ENCODE measurements around the gene TMEFF2.

The TMEFF2 gene

GRCh38 chr2:191935247-191935646 lies 259.5 kb downstream of the TMEFF2 start:
- H4K91ac ChIP-seq (ENCODE audit: low read depth, low read length, poor library complexity) = no peak overlapping the region
- H3K36me3 ChIP-seq (replicated peaks in 1 of 2; ENCODE audit: control insufficient read depth in 2 of 2, insufficient read depth in 2 of 2, low read length in 2 of 2) = no peaks in the 10 kb centered on the region
- H2AFZ ChIP-seq (ENCODE audit: low read length) = peak overlapping the region; percentile 8
- H3K79me1 ChIP-seq (ENCODE audit: low read depth, low read length) = no peaks in the 10 kb centered on the region
- H2BK5ac ChIP-seq (ENCODE audit: low read length) = no peak overlapping the region
- DNase-seq (ENCODE audit: low spot score) = no peak
- no peak overlapping the region for H2BK12ac ChIP-seq (ENCODE audit: low read length)
- H3K9ac ChIP-seq (ENCODE audit: low read depth, low read length, poor library complexity) = no peak overlapping the region
- WGBS, 2 donors (ENCODE audit: extremely low coverage in 2 of 2, insufficient read length in 2 of 2, insufficient replicate concordance in 1 of 2) = no CpG with 5 or more reads among the region's 3 CpGs
- H2AK5ac ChIP-seq (ENCODE audit: low read depth, low read length) = no peak overlapping the region
- H3K27me3 ChIP-seq (ENCODE audit: control insufficient read depth in 3 of 3, insufficient read depth in 3 of 3, low read depth in 1 of 3, low read length in 3 of 3) = no peaks in the 10 kb centered on the region
- no peak overlapping the region for H3K23ac ChIP-seq (ENCODE audit: low read depth, low read length, poor library complexity)
- no peak overlapping the region for H2BK15ac ChIP-seq (ENCODE audit: low read length)
- H3K4me2 ChIP-seq (ENCODE audit: insufficient read depth, low read length, poor library complexity, severe bottlenecking) = no peak overlapping the region
- H4K8ac ChIP-seq (ENCODE audit: low read depth, low read length) = no peak overlapping the region
- no peak overlapping the region for H2BK120ac ChIP-seq (ENCODE audit: low read depth, low read length)
- no peak overlapping the region for H3K4me3 ChIP-seq (ENCODE audit: low read length in 2 of 2)
- peaks cover 0 to 8% of the 10 kb centered on the region in 2 donors for H3K4me1 ChIP-seq (ENCODE audit: control insufficient read depth in 2 of 2, insufficient read depth in 1 of 2, low read depth in 1 of 2, low read length in 2 of 2)
- H3K27ac ChIP-seq (replicated peaks; ENCODE audit: low read length) = no peak overlapping the region
- no peak overlapping the region for H3K18ac ChIP-seq (ENCODE audit: low read length)
- no peak overlapping the region for H3K14ac ChIP-seq (ENCODE audit: low read length)
- no peak overlapping the region for H3K4ac ChIP-seq (ENCODE audit: low read length)
- no peaks in the 10 kb centered on the region for H3K9me3 ChIP-seq (replicated peaks in 1 of 2; ENCODE audit: control insufficient read depth in 2 of 2, insufficient read depth in 1 of 2, low read depth in 1 of 2, low read length in 2 of 2)

- no peak overlapping the region for H3K4me3 ChIP-seq (ENCODE audit: low read length in 2 of 2)
- no peak overlapping the region for H2AFZ ChIP-seq (ENCODE audit: low read length)
- no peaks in the 10 kb centered on the region for H3K36me3 ChIP-seq (replicated peaks in 1 of 2; ENCODE audit: control insufficient read depth in 2 of 2, insufficient read depth in 2 of 2, low read length in 2 of 2)
- no peaks in the 10 kb centered on the region for H3K27me3 ChIP-seq (ENCODE audit: control insufficient read depth in 3 of 3, insufficient read depth in 3 of 3, low read depth in 1 of 3, low read length in 3 of 3)
- H3K4ac ChIP-seq (ENCODE audit: low read length) = no peak overlapping the region
- no peak overlapping the region for H3K27ac ChIP-seq (replicated peaks; ENCODE audit: low read length)
- H2BK15ac ChIP-seq (ENCODE audit: low read length) = no peak overlapping the region
- no peak overlapping the region for H4K91ac ChIP-seq (ENCODE audit: low read depth, low read length, poor library complexity)
- no peak overlapping the region for H2BK120ac ChIP-seq (ENCODE audit: low read depth, low read length)
- no peak overlapping the region for H3K18ac ChIP-seq (ENCODE audit: low read length)
- no peak overlapping the region for H2AK5ac ChIP-seq (ENCODE audit: low read depth, low read length)
- no peak overlapping the region for H3K9ac ChIP-seq (ENCODE audit: low read depth, low read length, poor library complexity)
- no CpG with 5 or more reads among the region's 2 CpGs for WGBS, 2 donors (ENCODE audit: extremely low coverage in 2 of 2, insufficient read length in 2 of 2, insufficient replicate concordance in 1 of 2)
- DNase-seq (ENCODE audit: low spot score) = no peak
- H3K14ac ChIP-seq (ENCODE audit: low read length) = no peak overlapping the region
- no peaks in the 10 kb centered on the region for H3K9me3 ChIP-seq (replicated peaks in 1 of 2; ENCODE audit: control insufficient read depth in 2 of 2, insufficient read depth in 1 of 2, low read depth in 1 of 2, low read length in 2 of 2)
- no peak overlapping the region for H3K23ac ChIP-seq (ENCODE audit: low read depth, low read length, poor library complexity)
- H3K4me1 ChIP-seq (ENCODE audit: control insufficient read depth in 2 of 2, insufficient read depth in 1 of 2, low read depth in 1 of 2, low read length in 2 of 2) = peaks cover 0 to 8% of the 10 kb centered on the region in 2 donors
- no peak overlapping the region for H4K8ac ChIP-seq (ENCODE audit: low read depth, low read length)
- no peak overlapping the region for H3K4me2 ChIP-seq (ENCODE audit: insufficient read depth, low read length, poor library complexity, severe bottlenecking)
- no peak overlapping the region for H2BK5ac ChIP-seq (ENCODE audit: low read length)
- H3K79me1 ChIP-seq (ENCODE audit: low read depth, low read length) = no peaks in the 10 kb centered on the region
- no peak overlapping the region for H2BK12ac ChIP-seq (ENCODE audit: low read length)
Observed at GRCh38 chr2:191933307-191934105, 261.2 kb downstream of the TMEFF2 start.

- no peaks in the 10 kb centered on the region for H3K79me1 ChIP-seq (ENCODE audit: low read depth, low read length)
- no peak overlapping the region for H4K8ac ChIP-seq (ENCODE audit: low read depth, low read length)
- no CpG with 5 or more reads among the region's 1 CpG for WGBS, 2 donors (ENCODE audit: extremely low coverage in 2 of 2, insufficient read length in 2 of 2, insufficient replicate concordance in 1 of 2)
- no peak overlapping the region for H2BK12ac ChIP-seq (ENCODE audit: low read length)
- H3K9ac ChIP-seq (ENCODE audit: low read depth, low read length, poor library complexity) = no peak overlapping the region
- no peak overlapping the region for H3K4ac ChIP-seq (ENCODE audit: low read length)
- H3K27me3 ChIP-seq (ENCODE audit: control insufficient read depth in 3 of 3, insufficient read depth in 3 of 3, low read depth in 1 of 3, low read length in 3 of 3) = no peaks in the 10 kb centered on the region
- no peak overlapping the region for H3K18ac ChIP-seq (ENCODE audit: low read length)
- no peak overlapping the region for H3K23ac ChIP-seq (ENCODE audit: low read depth, low read length, poor library complexity)
- no peak overlapping the region for H3K4me3 ChIP-seq (ENCODE audit: low read length in 2 of 2)
- H3K4me1 ChIP-seq (ENCODE audit: control insufficient read depth in 2 of 2, insufficient read depth in 1 of 2, low read depth in 1 of 2, low read length in 2 of 2) = peaks cover 9 to 15% of the 10 kb centered on the region in 2 donors
- H2AFZ ChIP-seq (ENCODE audit: low read length) = no peak overlapping the region
- H2BK5ac ChIP-seq (ENCODE audit: low read length) = no peak overlapping the region
- no peak overlapping the region for H2BK15ac ChIP-seq (ENCODE audit: low read length)
- H4K91ac ChIP-seq (ENCODE audit: low read depth, low read length, poor library complexity) = no peak overlapping the region
- H3K27ac ChIP-seq (replicated peaks; ENCODE audit: low read length) = no peak overlapping the region
- DNase-seq (ENCODE audit: low spot score) = no peak
- no peak overlapping the region for H3K14ac ChIP-seq (ENCODE audit: low read length)
- H3K9me3 ChIP-seq (replicated peaks in 1 of 2; ENCODE audit: control insufficient read depth in 2 of 2, insufficient read depth in 1 of 2, low read depth in 1 of 2, low read length in 2 of 2) = no peaks in the 10 kb centered on the region
- no peaks in the 10 kb centered on the region for H3K36me3 ChIP-seq (replicated peaks in 1 of 2; ENCODE audit: control insufficient read depth in 2 of 2, insufficient read depth in 2 of 2, low read length in 2 of 2)
- no peak overlapping the region for H2BK120ac ChIP-seq (ENCODE audit: low read depth, low read length)
- no peak overlapping the region for H3K4me2 ChIP-seq (ENCODE audit: insufficient read depth, low read length, poor library complexity, severe bottlenecking)
- H2AK5ac ChIP-seq (ENCODE audit: low read depth, low read length) = no peak overlapping the region
Observed at GRCh38 chr2:191932286-191932685, 262.4 kb downstream of the TMEFF2 start.

- Histone ChIP-seq H2BK120ac (ENCODE audit: low read depth, low read length) (no peak overlapping the region), H4K8ac (ENCODE audit: low read depth, low read length) (no peak overlapping the region), H2AK5ac (ENCODE audit: low read depth, low read length) (no peak overlapping the region), H3K14ac (ENCODE audit: low read length) (no peak overlapping the region), H3K27ac (replicated peaks; ENCODE audit: low read length) (no peak overlapping the region), H3K4me3 (ENCODE audit: low read length in 2 of 2) (no peak overlapping the region), H2BK12ac (ENCODE audit: low read length) (no peak overlapping the region), H3K4me2 (ENCODE audit: insufficient read depth, low read length, poor library complexity, severe bottlenecking) (no peak overlapping the region), H3K23ac (ENCODE audit: low read depth, low read length, poor library complexity) (no peak overlapping the region), H3K27me3 (ENCODE audit: control insufficient read depth in 3 of 3, insufficient read depth in 3 of 3, low read depth in 1 of 3, low read length in 3 of 3) (no peaks in the 10 kb centered on the region), H3K9me3 (replicated peaks in 1 of 2; ENCODE audit: control insufficient read depth in 2 of 2, insufficient read depth in 1 of 2, low read depth in 1 of 2, low read length in 2 of 2) (no peaks in the 10 kb centered on the region), H3K4me1 (ENCODE audit: control insufficient read depth in 2 of 2, insufficient read depth in 1 of 2, low read depth in 1 of 2, low read length in 2 of 2) (peaks cover 11 to 13% of the 10 kb centered on the region in 2 donors), H3K18ac (ENCODE audit: low read length) (no peak overlapping the region), H3K9ac (ENCODE audit: low read depth, low read length, poor library complexity) (no peak overlapping the region), H2AFZ (ENCODE audit: low read length) (no peak overlapping the region), H3K79me1 (ENCODE audit: low read depth, low read length) (no peaks in the 10 kb centered on the region), H3K36me3 (replicated peaks in 1 of 2; ENCODE audit: control insufficient read depth in 2 of 2, insufficient read depth in 2 of 2, low read length in 2 of 2) (no peaks in the 10 kb centered on the region), H4K91ac (ENCODE audit: low read depth, low read length, poor library complexity) (no peak overlapping the region), H3K4ac (ENCODE audit: low read length) (no peak overlapping the region), H2BK5ac (ENCODE audit: low read length) (no peak overlapping the region), H2BK15ac (ENCODE audit: low read length) (no peak overlapping the region)
- WGBS, 2 donors (ENCODE audit: extremely low coverage in 2 of 2, insufficient read length in 2 of 2, insufficient replicate concordance in 1 of 2) = no CpG with 5 or more reads among the region's 1 CpG
- DNase-seq (ENCODE audit: low spot score) = no peak
Observed at GRCh38 chr2:191931329-191931728, 263.4 kb downstream of the TMEFF2 start.

Data from neuronal stem cell (in vitro differentiated cells).